Measurements from ENCODE around the gene KTN1.

The KTN1 gene

DNA sequence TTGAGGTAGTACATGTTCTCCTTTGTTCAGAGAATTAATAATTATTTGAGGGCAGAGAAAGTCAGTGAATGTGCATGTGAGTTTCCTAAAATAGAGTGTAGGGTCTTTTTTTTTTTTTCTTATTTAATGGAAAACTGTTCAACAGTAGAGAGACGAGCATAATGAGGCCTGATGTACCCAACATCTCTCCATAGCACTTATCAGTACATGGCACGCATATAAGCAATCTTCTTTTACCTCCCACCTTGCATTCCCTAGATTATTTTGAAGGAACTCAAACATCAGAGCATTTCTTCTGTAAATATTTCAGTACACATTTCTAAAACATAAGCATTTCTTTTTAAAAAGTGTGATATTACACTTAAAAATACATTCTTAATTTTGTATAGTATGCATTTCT is 87.8 kb downstream of the KTN1 start:
- TF ChIP-seq ZFX (IDR thresholded peaks at IDR 0.05; ENCODE audit: borderline replicate concordance), result no peak
- TF ChIP-seq, protein P1, sequence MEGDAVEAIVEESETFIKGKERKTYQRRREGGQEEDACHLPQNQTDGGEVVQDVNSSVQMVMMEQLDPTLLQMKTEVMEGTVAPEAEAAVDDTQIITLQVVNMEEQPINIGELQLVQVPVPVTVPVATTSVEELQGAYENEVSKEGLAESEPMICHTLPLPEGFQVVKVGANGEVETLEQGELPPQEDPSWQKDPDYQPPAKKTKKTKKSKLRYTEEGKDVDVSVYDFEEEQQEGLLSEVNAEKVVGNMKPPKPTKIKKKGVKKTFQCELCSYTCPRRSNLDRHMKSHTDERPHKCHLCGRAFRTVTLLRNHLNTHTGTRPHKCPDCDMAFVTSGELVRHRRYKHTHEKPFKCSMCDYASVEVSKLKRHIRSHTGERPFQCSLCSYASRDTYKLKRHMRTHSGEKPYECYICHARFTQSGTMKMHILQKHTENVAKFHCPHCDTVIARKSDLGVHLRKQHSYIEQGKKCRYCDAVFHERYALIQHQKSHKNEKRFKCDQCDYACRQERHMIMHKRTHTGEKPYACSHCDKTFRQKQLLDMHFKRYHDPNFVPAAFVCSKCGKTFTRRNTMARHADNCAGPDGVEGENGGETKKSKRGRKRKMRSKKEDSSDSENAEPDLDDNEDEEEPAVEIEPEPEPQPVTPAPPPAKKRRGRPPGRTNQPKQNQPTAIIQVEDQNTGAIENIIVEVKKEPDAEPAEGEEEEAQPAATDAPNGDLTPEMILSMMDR (IDR thresholded peaks at IDR 0.05), result no peak
- no peak overlapping the region for H3K27ac ChIP-seq

DNA sequence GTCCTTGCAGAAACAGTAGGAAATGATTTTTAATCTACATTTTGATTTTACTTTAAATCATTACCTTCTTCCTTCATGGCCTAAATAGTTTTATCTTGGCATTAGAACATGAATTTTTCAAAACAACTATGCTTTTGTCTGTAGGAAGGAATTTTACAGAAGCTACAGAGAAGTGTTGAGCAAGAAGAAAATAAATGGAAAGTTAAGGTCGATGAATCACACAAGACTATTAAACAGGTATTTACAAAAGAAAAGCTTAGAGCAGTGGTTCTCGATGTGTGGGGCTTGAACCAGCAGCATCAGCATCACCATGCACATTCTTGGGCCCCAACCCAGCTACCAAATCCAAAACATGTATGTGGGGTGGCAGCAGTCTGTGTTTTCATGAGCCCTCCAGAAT is 91.6 kb downstream of the KTN1 start:
- no peak for TF ChIP-seq ZFX (IDR thresholded peaks at IDR 0.05; ENCODE audit: borderline replicate concordance)
- H3K27ac ChIP-seq, result no peak overlapping the region

DNA sequence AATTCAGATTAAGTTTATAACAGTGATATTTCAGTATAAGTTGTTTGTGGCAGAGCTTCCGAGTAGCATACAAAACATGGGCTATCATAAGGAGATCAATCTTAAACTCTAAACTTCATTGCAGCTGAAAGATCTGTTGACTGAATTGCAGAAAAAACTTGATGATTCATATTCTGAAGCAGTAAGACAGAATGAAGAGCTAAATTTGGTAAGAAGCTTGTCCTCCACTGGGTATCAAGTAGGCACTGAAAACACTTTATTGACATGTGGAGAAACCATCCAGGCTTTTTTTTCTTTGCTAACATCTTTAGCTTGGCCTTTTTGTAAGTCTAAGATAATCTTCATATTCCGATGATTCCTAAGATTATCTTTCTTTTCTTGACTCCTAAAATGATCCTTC is 93.0 kb downstream of the KTN1 start:
- no peak overlapping the region for H3K27ac ChIP-seq

DNA sequence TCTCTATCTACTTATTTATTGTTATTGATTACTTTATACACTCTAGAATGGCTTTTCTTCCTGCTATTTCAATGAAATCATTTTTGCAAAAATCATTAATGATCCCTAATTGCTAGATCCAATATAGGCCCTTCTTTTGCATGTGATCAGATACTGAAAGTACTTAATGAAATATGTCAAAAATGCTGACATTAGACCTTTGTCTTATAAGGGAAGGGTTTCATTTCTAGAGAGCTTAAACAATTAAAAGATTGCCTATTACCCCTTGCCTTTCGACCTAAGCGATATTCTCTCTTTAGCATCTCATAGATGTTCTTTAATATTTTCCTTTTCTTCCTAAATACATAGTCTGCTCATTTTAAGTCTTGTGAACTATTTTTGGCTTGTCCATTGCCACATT is 101.1 kb downstream of the KTN1 start:
- no peak overlapping the region for H3K27ac ChIP-seq
- no peak for TF ChIP-seq ZFX (IDR thresholded peaks at IDR 0.05; ENCODE audit: borderline replicate concordance)
- TF ChIP-seq, protein P1 (IDR thresholded peaks at IDR 0.05), result no peak

More for the DNA sequence above, 93.0 kb downstream of the KTN1 start:
- no peak for TF ChIP-seq ZFX (IDR thresholded peaks at IDR 0.05; ENCODE audit: borderline replicate concordance)
- TF ChIP-seq, protein P1 (IDR thresholded peaks at IDR 0.05), result no peak

DNA sequence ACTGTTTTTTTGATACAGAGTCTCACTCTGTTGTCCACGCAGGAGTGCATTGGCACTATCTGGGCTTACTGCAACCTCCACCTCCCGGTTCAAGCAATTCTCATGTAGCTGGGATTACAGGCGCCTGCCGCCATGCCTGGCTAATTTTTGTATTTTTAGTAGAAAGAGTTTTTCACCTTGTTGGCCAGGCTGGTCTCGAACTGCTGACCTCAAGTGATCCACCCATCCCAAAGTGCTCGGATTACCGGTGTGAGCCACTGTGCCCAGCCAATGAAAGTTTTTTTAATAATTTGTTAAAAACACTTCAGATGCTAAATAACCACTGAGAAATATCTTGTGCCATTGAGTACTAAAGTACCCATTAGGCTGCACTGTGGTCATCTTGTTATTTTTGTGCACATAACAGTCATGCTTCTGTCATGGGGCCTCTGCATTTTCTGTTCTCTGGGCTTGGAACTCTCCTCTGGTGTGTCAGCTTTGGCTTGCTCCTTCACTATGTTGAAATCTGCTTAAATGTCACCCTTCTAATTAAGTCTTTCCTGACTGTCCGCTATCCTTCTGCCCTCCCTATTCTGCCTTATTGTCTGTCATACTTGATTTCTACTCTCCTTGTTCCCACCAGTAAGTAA is 105.1 kb downstream of the KTN1 start:
- TF ChIP-seq, protein P1 (IDR thresholded peaks at IDR 0.05), result no peak
- no peak for TF ChIP-seq ZFX (IDR thresholded peaks at IDR 0.05; ENCODE audit: borderline replicate concordance)

DNA sequence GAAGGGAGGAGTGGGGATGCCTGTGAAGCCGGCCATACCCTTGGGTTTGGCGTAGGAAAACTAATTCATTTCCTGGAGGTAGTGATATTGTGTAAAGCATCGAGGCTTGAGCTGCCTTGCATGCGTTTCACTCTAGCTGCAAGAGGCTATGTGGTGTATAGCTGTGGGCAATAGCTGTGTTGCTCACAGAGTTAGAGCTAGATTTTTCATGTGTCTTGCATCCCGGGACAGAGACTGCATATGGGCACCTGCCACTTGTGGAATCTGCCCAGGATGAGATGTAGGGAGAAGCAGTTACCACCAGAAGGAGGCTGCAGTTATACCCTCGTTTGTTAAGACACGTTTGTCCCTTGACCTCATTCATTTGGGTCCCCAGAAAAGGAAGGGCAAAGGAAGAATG is 106.7 kb downstream of the KTN1 start:
- TF ChIP-seq, protein P1 (IDR thresholded peaks at IDR 0.05), result no peak
- TF ChIP-seq ZFX (IDR thresholded peaks at IDR 0.05; ENCODE audit: borderline replicate concordance), result no peak
- H3K27ac ChIP-seq, result no peak overlapping the region

More for the DNA sequence above, 105.1 kb downstream of the KTN1 start:
- H3K27ac ChIP-seq, result no peak overlapping the region

DNA sequence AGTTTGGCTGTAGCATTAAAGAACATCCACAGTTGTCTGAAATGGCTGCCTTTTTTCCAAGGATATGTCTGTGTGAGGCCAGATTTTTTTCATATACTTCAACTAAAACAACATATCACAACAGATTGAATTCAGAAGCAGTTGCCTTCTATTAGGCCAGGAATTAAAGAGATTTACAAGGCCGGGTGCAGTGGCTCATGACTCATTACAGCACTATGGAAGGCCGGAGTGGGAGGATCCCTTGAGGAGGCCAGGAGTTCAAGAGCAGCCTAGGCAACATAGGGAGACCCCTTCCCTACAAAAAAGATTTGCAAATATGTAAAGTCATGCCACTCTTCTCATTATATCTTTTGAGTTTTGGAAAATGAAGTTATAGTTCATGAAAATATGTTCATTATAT is 108.6 kb downstream of the KTN1 start:
- no peak overlapping the region for H3K27ac ChIP-seq
- TF ChIP-seq ZFX (IDR thresholded peaks at IDR 0.05; ENCODE audit: borderline replicate concordance), result no peak
- TF ChIP-seq, protein P1 (IDR thresholded peaks at IDR 0.05), result no peak

Measured in 22Rv1 (cell line).